DOHH2 (cell line): Measurements from ENCODE around the gene PTPN14.

Source experiments
- H3F3A ChIP-seq: fragments of 200-600 bp; sonication (generic), shearing (Covaris generic); 2 replicates; pipeline ENCODE4 v1.6.0; 2016; ENCODE audit warnings: antibody characterized with exemption, mild to moderate bottlenecking; ENCODE audit not compliant: control insufficient read depth, insufficient read depth
- H3K27ac ChIP-seq: fragments of 200-600 bp; sonication (generic); 2 replicates; pipeline ENCODE4 v1.5.1; 2014; ENCODE audit warnings: low read depth, mild to moderate bottlenecking, low read length, moderate library complexity
- H3K27me3 ChIP-seq: fragments of 200-600 bp; sonication (generic); 2 replicates; pipeline ENCODE4 v1.6.1; 2014; ENCODE audit warnings: mild to moderate bottlenecking, low read length, mixed read lengths; ENCODE audit not compliant: control insufficient read depth
- H3K36me3 ChIP-seq: fragments of 200-600 bp; sonication (generic); 2 replicates; pipeline ENCODE4 v1.6.1; 2014; ENCODE audit warnings: mild to moderate bottlenecking, low read length, moderate library complexity, mixed read lengths; ENCODE audit not compliant: control insufficient read depth
- H3K4me1 ChIP-seq: fragments of 200-600 bp; sonication (generic); 2 replicates; pipeline ENCODE4 v1.6.1; 2014; ENCODE audit warnings: mild to moderate bottlenecking, low read length, mixed read lengths; ENCODE audit not compliant: control insufficient read depth
- H3K4me2 ChIP-seq: fragments of 200-600 bp; sonication (generic); 2 replicates; pipeline ENCODE4 v1.6.0; 2014; ENCODE audit warnings: mild to moderate bottlenecking, low read length, moderate library complexity
- H3K4me3 ChIP-seq: fragments of 200-600 bp; sonication (generic); 2 replicates; pipeline ENCODE4 v1.5.1; 2014; ENCODE audit warnings: mild to moderate bottlenecking, low read length, mixed read lengths
- H3K79me2 ChIP-seq: fragments of 200-600 bp; sonication (generic); 2 replicates; pipeline ENCODE4 v1.6.1; 2014; ENCODE audit warnings: mild to moderate bottlenecking, low read length, mixed read lengths; ENCODE audit not compliant: control insufficient read depth
- H3K9me2 ChIP-seq: fragments of 200-600 bp; sonication (generic); replicated peaks from 2 replicates; pipeline ENCODE4 v1.6.1; 2014; ENCODE audit warnings: mild to moderate bottlenecking, low read length, mixed read lengths; ENCODE audit not compliant: control insufficient read depth
- H3K9me3 ChIP-seq: fragments of 200-600 bp; sonication (generic); 2 replicates; pipeline ENCODE4 v1.6.1; 2014; ENCODE audit warnings: antibody characterized with exemption, low read length, mixed read lengths; ENCODE audit not compliant: control insufficient read depth, insufficient read depth
- H4K20me1 ChIP-seq: fragments of 200-600 bp; sonication (generic); 2 replicates; pipeline ENCODE4 v1.6.0; 2014; ENCODE audit warnings: low read depth, mild to moderate bottlenecking, antibody characterized with exemption, low read length, moderate library complexity; ENCODE audit not compliant: control insufficient read depth, insufficient read depth
- CTCF ChIP-seq: fragments of 200-600 bp; sonication (generic); IDR thresholded peaks from one replicate; pipeline ENCODE4 v1.5.1; 2014; ENCODE audit warnings: antibody characterized with exemption, mild to moderate bottlenecking, low read depth, low read length; ENCODE audit not compliant: poor library complexity, severe bottlenecking
- EZH2phosphoT487 ChIP-seq: fragments of 200-600 bp; sonication (generic); IDR thresholded peaks from 2 replicates; pipeline ENCODE4 v1.6.1; 2017; ENCODE audit warnings: borderline replicate concordance, mild to moderate bottlenecking, antibody characterized with exemption, low read length, moderate library complexity, mixed read lengths

The PTPN14 gene

GRCh38 chr1:214552174-214552608 is 789 bp upstream of the PTPN14 start:
- no peaks in the 10 kb centered on the region for H3K27me3 ChIP-seq
- no peaks in the 10 kb centered on the region for H3K36me3 ChIP-seq
- H3K27ac ChIP-seq = no peak overlapping the region
- no peaks in the 10 kb centered on the region for H4K20me1 ChIP-seq
- H3K4me2 ChIP-seq = no peak overlapping the region
- H3K9me2 ChIP-seq = no peaks in the 10 kb centered on the region
- H3K9me3 ChIP-seq = no peaks in the 10 kb centered on the region
- TF ChIP-seq EZH2phosphoT487 (no peak), CTCF (no peak)
- H3F3A ChIP-seq = no peaks in the 10 kb centered on the region
- H3K4me1 ChIP-seq = no peaks in the 10 kb centered on the region
- H3K4me3 ChIP-seq = no peak overlapping the region
- H3K79me2 ChIP-seq = no peaks in the 10 kb centered on the region

- H3K27ac ChIP-seq = no peak overlapping the region
- no peak overlapping the region for H3K4me3 ChIP-seq
- H4K20me1 ChIP-seq = no peaks in the 10 kb centered on the region
- H3K4me2 ChIP-seq = no peak overlapping the region
- no peak for TF ChIP-seq EZH2phosphoT487
- no peak for TF ChIP-seq CTCF
- H3K36me3 ChIP-seq = no peaks in the 10 kb centered on the region
- no peaks in the 10 kb centered on the region for H3K9me2 ChIP-seq
- H3K9me3 ChIP-seq = no peaks in the 10 kb centered on the region
- H3K4me1 ChIP-seq = no peaks in the 10 kb centered on the region
- no peaks in the 10 kb centered on the region for H3K27me3 ChIP-seq
- no peaks in the 10 kb centered on the region for H3K79me2 ChIP-seq
- no peaks in the 10 kb centered on the region for H3F3A ChIP-seq
Observed at GRCh38 chr1:214550857-214551435, 456 bp downstream of the PTPN14 start.

GRCh38 chr1:214550013-214550856 is 1.2 kb downstream of the PTPN14 start:
- Histone ChIP-seq H3K9me2 (no peaks in the 10 kb centered on the region), H3K79me2 (no peaks in the 10 kb centered on the region), H4K20me1 (no peaks in the 10 kb centered on the region), H3K27me3 (no peaks in the 10 kb centered on the region), H3F3A (no peaks in the 10 kb centered on the region), H3K36me3 (no peaks in the 10 kb centered on the region), H3K9me3 (no peaks in the 10 kb centered on the region), H3K4me1 (no peaks in the 10 kb centered on the region), H3K4me3 (no peak overlapping the region), H3K27ac (no peak overlapping the region), H3K4me2 (no peak overlapping the region)
- TF ChIP-seq EZH2phosphoT487 (no peak), CTCF (no peak)
